Keratinocyte (primary cell): ENCODE measurements around the gene TMA7.

ENCODE experiments used
- CTCF ChIP-seq, 3 experiments: IDR thresholded peaks in 1 of 3; conservative IDR thresholded peaks in 1 of 3; optimal IDR thresholded peaks in 1 of 3; 2 replicates in 2 of 3; 3 replicates in 1 of 3; pipeline versions ENCODE3 to v1.5.1; 2011; ENCODE audit warnings: low read length in 3 of 3, mild to moderate bottlenecking in 3 of 3, moderate library complexity in 2 of 3, control low read depth in 1 of 3, inconsistent platforms in 1 of 3; ENCODE audit not compliant: insufficient read depth in 2 of 3; ENCODE audit errors: extremely low read depth in 1 of 3
- EZH2 ChIP-seq: IDR thresholded peaks from one replicate; pipeline ENCODE4 v1.6.1; 2012; ENCODE audit warnings: inconsistent platforms, mild to moderate bottlenecking, low read length, moderate library complexity

- TF ChIP-seq CTCF (optimal IDR thresholded peaks at IDR 0.05 in 1 of 3, IDR thresholded peaks at IDR 0.05 in 1 of 3, conservative IDR thresholded peaks at IDR 0.05 in 1 of 3; ENCODE audit: extremely low read depth in 1 of 3, insufficient read depth in 2 of 3, low read length in 3 of 3), result peak in 2 of 3 experiments; percentile 55 to 62
- TF ChIP-seq EZH2, result no peak
These were observed 25.7 kb downstream of the TMA7 start for GRCh38 chr3:48465531-48466378.
